GM12891 (cell line): ENCODE data around the gene GCSAM.
"Not testable (repeated sequence)": the region's sequence is repeated elsewhere in the genome, so short reads cannot be mapped to it uniquely, and the experiment has no call there.

Experiments used
- POLR2A ChIP-seq: IDR thresholded peaks from 2 replicates; pipeline ENCODE4 v1.6.1; 2011; ENCODE audit warnings: low read depth, low read length, control low read depth
- POLR2AphosphoS5 ChIP-seq: IDR thresholded peaks from 2 replicates; pipeline ENCODE4 v1.6.1; 2011; ENCODE audit warnings: low read depth, low read length, control low read depth
- SPI1 ChIP-seq: IDR thresholded peaks from 2 replicates; pipeline ENCODE4 v1.6.1; 2011; ENCODE audit warnings: low read depth, low read length, control low read depth
- TAF1 ChIP-seq: IDR thresholded peaks from 2 replicates; pipeline ENCODE4 v1.6.1; 2011; ENCODE audit warnings: low read depth, low read length, control low read depth

- not testable (repeated sequence) for TF ChIP-seq POLR2A, POLR2AphosphoS5, TAF1, SPI1
Observed at GRCh38 chr3:112072387-112073060, 60.5 kb downstream of the GCSAM start.
